Endothelial cell (in vitro differentiated cells): ENCODE results near the gene VTI1A. TPM values are rescaled to one million over a fixed set of nuclear protein-coding genes. Genes with fewer than 3 reads are reported as not detected.

Source experiments
- DNase-seq: peaks from one replicate; pipeline ENCODE4 v3.0.0; 2021; ENCODE audit warnings: low spot score
- H3K27ac Mint-ChIP-seq: one replicate; pipeline ENCODE4 v1.8.0; 2021; ENCODE audit warnings: mixed read lengths, inconsistent platforms; ENCODE audit not compliant: unreplicated experiment
- H3K27me3 Mint-ChIP-seq: one replicate; pipeline ENCODE4 v1.8.0; 2021; ENCODE audit warnings: mild to moderate bottlenecking, moderate library complexity, mixed read lengths, inconsistent platforms; ENCODE audit not compliant: unreplicated experiment
- H3K36me3 Mint-ChIP-seq: one replicate; pipeline ENCODE4 v1.8.0; 2021; ENCODE audit warnings: mild to moderate bottlenecking, low read depth, mixed read lengths, inconsistent platforms; ENCODE audit not compliant: unreplicated experiment
- H3K4me1 Mint-ChIP-seq: one replicate; pipeline ENCODE4 v1.8.0; 2021; ENCODE audit warnings: mild to moderate bottlenecking, mixed read lengths, inconsistent platforms; ENCODE audit not compliant: unreplicated experiment
- H3K4me3 Mint-ChIP-seq: one replicate; pipeline ENCODE4 v1.8.0; 2021; ENCODE audit warnings: mild to moderate bottlenecking, mixed read lengths, inconsistent platforms; ENCODE audit not compliant: unreplicated experiment
- H3K9me3 Mint-ChIP-seq: one replicate; pipeline ENCODE4 v1.8.0; 2021; ENCODE audit warnings: mixed read lengths, inconsistent platforms; ENCODE audit not compliant: unreplicated experiment
- total RNA-seq: library from RNA; stranded (reverse); fragmentation: NEBNext Ultra II Directional; extraction: Animal tissue kit (Norgen Biotek cat#: 25700); gene quantifications from one replicate; pipeline ENCODE4 v1.2.1, GENCODE V29; 2021; ENCODE audit not compliant: unreplicated experiment
- TF ChIP-seq, protein P1 (sequence below): fragments of 200-600 bp; sonication (generic); IDR thresholded peaks from one replicate; pipeline ENCODE4 v1.5.0; 2021; ENCODE audit warnings: antibody characterized with exemption; ENCODE audit not compliant: unreplicated experiment

VTI1A gene
- total RNA-seq, 1 donor from 2014 or later = 35.4 TPM

DNA sequence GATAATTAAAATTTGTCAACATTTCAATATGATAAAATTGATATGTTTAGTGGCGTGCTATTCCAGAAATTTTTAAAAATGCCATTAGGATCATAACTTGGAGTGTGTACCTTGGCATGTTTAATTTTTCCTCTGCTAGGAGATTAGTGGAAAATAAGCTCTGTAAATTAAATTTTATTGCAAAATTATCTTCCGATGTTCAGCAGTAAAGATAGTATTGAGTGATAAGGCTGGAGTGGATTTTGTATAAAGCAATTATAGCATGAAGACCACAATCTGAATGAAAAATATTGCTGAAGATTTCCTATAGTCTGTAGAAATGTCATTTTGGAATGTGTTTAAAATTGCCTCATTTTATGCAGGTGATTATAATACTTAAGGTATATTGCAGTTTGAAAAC lies 110.2 kb downstream of the VTI1A start:
- peaks cover 6% of the 10 kb centered on the region for H3K4me1 Mint-ChIP-seq
- H3K9me3 Mint-ChIP-seq = no peaks in the 10 kb centered on the region
- H3K27me3 Mint-ChIP-seq = no peaks in the 10 kb centered on the region
- no peak overlapping the region for H3K4me3 Mint-ChIP-seq
- H3K27ac Mint-ChIP-seq = no peak overlapping the region
- TF ChIP-seq, protein P1, sequence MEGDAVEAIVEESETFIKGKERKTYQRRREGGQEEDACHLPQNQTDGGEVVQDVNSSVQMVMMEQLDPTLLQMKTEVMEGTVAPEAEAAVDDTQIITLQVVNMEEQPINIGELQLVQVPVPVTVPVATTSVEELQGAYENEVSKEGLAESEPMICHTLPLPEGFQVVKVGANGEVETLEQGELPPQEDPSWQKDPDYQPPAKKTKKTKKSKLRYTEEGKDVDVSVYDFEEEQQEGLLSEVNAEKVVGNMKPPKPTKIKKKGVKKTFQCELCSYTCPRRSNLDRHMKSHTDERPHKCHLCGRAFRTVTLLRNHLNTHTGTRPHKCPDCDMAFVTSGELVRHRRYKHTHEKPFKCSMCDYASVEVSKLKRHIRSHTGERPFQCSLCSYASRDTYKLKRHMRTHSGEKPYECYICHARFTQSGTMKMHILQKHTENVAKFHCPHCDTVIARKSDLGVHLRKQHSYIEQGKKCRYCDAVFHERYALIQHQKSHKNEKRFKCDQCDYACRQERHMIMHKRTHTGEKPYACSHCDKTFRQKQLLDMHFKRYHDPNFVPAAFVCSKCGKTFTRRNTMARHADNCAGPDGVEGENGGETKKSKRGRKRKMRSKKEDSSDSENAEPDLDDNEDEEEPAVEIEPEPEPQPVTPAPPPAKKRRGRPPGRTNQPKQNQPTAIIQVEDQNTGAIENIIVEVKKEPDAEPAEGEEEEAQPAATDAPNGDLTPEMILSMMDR = no peak
- H3K36me3 Mint-ChIP-seq = no peaks in the 10 kb centered on the region
- no peak for DNase-seq

DNA sequence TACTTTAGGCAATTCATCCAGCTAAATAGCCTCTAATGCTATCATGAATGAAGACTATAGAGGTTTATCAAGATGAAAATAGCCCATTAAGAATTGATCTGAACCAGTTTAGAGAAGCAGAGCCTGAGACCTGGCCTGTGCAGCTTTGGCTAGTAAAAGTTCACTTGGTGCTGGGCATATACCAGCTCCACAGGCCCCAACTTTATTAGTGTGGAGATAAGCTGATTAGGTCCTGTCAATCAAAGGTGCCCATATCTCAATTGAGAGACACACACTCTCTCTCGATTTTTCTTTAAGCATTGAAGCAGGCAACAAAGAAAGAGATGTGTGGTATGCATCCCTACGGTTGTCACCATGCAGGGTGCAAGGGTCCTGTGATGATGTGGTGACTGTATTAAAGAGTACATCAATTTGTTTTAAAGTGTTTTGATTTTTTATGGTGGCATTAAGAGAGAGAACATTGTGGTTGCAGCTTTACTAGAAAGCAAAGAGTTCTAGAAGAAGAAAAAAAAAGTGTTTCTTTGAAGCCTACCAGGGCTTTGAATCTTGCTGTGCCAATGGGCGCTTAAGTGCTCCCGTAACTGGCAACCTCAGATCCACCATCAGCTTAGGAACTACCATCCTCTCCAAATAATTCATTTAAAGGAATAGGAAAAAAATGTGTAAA lies 111.6 kb downstream of the VTI1A start:
- Mint-ChIP-seq H3K4me1 (peaks cover 9% of the 10 kb centered on the region), H3K27ac (no peak overlapping the region), H3K36me3 (no peaks in the 10 kb centered on the region), H3K27me3 (no peaks in the 10 kb centered on the region), H3K9me3 (no peaks in the 10 kb centered on the region), H3K4me3 (no peak overlapping the region)
- DNase-seq = no peak
- TF ChIP-seq, protein P1 = no peak

DNA sequence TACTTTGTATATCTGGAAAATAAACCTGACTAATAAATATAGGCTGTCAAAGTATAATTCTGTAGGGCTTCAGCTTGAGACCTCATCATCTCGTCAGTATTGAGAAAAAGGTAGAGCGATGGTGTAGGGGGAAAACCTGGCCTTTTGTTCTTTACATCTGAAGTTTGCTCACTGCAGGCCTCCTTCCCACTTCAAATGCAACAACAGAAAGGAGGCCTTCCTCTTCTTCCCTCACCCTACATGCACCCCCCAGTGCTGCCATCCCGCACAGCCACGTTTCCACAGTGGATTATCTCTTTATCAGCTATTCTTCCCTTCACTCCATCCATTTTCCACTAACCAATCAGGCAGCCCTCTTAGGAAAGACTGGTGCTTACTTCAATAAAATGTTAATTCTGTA lies 112.3 kb downstream of the VTI1A start:
- H3K27me3 Mint-ChIP-seq = no peaks in the 10 kb centered on the region
- no peaks in the 10 kb centered on the region for H3K36me3 Mint-ChIP-seq
- H3K4me1 Mint-ChIP-seq = peaks cover 9% of the 10 kb centered on the region
- TF ChIP-seq, protein P1 = no peak
- no peak overlapping the region for H3K4me3 Mint-ChIP-seq
- no peak for DNase-seq
- peak overlapping the region; percentile 20 for H3K27ac Mint-ChIP-seq
- H3K9me3 Mint-ChIP-seq = no peaks in the 10 kb centered on the region

DNA sequence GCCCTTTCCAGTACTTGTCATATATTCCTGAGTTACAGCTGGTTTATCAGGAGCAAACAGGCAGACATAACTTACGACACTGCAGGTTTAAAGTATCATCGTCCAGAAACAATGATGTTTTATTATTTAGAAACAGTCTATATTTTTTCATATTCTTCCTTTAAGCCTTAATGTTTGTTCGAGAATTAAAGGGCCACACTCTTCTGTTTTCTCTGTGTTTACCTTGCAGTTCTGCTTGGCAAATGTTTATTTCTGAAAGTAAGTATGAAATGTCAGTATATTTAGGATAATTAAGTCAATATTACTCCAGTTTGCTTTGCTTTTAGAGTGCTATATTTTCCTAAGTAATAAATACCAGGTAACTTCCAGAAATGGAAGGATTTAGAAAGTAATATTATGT lies 115.1 kb downstream of the VTI1A start:
- no peak overlapping the region for H3K27ac Mint-ChIP-seq
- H3K4me3 Mint-ChIP-seq = no peak overlapping the region
- peaks cover 9% of the 10 kb centered on the region for H3K4me1 Mint-ChIP-seq
- no peaks in the 10 kb centered on the region for H3K27me3 Mint-ChIP-seq
- TF ChIP-seq, protein P1 = no peak
- no peak for DNase-seq
- no peaks in the 10 kb centered on the region for H3K9me3 Mint-ChIP-seq
- H3K36me3 Mint-ChIP-seq = no peaks in the 10 kb centered on the region

DNA sequence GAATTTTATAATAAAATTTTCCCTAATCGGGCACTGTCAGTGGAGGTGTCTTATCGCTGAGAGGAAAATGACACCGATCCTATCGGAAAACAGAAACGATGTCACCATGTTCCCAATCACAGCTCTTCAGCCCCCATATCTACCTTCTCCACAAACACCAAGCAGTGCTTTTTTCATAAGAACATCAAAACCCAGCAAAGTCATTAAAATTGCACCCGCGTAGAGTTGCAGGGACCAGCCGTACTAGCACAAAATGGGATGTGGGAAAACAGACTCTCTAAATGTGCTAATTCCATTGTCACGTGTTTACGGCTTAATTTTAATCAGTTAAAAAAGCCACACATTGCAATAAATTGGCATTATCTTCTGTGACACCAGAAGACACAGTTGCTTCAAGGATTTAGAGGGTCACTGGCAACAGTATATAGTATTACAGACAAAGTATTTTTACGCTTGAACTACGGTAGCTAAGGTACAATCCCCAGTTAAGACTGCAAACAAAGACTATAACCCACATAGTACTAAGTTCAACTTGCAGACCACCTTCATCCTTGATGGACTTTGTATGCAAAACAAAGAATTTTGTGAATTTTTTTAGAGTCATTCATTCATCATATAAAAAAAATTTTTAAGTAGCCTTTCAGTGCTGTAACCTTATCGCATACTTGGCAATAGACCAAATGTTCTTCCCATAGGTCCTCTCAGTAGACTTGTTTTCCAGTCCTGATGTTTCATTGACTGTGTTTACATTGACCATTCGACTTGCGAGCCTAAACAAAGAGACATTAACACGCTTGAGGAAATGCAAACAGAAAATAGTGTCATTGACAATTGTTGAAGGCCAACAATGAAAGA lies 116.0 kb downstream of the VTI1A start:
- H3K4me1 Mint-ChIP-seq = peaks cover 9% of the 10 kb centered on the region
- no peak for DNase-seq
- no peaks in the 10 kb centered on the region for H3K36me3 Mint-ChIP-seq
- H3K4me3 Mint-ChIP-seq = no peak overlapping the region
- H3K27me3 Mint-ChIP-seq = no peaks in the 10 kb centered on the region
- TF ChIP-seq, protein P1 = no peak
- no peaks in the 10 kb centered on the region for H3K9me3 Mint-ChIP-seq
- no peak overlapping the region for H3K27ac Mint-ChIP-seq
